BE2C (cell line): ENCODE results near the gene GADD45B.

Source experiments
- DNase-seq: peaks from one replicate; pipeline ENCODE4 v3.0.0-alpha.2; 2020
- H3K27me3 ChIP-seq: fragments of 250-450 bp; sonication (Bioruptor Pico); 2 replicates; pipeline ENCODE4 v1.5.1; 2020; ENCODE audit warnings: mild to moderate bottlenecking
- H3K36me3 ChIP-seq: fragments of 250-450 bp; sonication (Bioruptor Pico); 2 replicates; pipeline ENCODE4 v1.5.1; 2020; ENCODE audit warnings: mild to moderate bottlenecking
- H3K4me1 ChIP-seq: fragments of 250-450 bp; sonication (Bioruptor Pico); 2 replicates; pipeline ENCODE4 v1.5.1; 2020
- H3K4me3 ChIP-seq: 2 replicates; pipeline ENCODE4 v1.5.1; 2011; ENCODE audit warnings: low read depth, low read length
- H3K9me3 ChIP-seq: fragments of 250-450 bp; sonication (Bioruptor Pico); 2 replicates; pipeline ENCODE4 v1.5.1; 2020
- TF ChIP-seq, protein P1 (sequence below): IDR thresholded peaks from 2 replicates; pipeline ENCODE4 v1.5.1; 2012; ENCODE audit warnings: mild to moderate bottlenecking, low read depth, low read length

The GADD45B gene

DNA sequence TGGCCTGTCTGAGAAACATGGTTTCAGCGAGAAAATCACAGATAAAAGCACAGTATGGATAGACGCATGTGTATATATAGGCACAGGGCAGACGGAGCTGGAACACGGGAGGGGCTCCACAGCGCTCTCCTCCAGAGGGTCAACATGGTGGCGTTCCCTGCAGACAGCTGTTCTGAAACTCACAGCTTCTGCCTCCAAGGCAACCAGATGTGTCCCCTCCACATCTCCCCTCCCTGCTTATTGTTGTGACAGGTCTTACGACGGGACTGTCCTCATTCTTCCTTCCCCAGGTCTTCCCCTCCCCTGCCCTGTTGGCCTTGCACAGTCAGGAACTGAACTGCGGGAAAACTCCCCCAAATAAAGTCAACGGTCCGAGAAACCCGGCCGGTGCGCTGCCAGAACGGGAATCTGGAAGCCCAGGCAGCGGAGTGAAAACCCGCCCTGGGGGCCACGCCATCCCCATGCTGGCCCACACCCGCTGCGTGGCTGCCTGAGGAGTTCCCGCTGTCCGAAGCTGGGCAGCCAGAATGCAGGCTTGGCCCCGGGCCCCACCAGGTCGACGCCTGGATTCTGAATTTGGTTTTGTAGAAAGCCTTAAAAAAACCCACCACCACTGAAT is 45.9 kb upstream of the GADD45B start:
- Histone ChIP-seq H3K4me1 (peaks cover 6% of the 10 kb centered on the region), H3K36me3 (peaks cover 50% of the 10 kb centered on the region), H3K27me3 (no peaks in the 10 kb centered on the region), H3K4me3 (peak overlapping the region; percentile 88; the same call in 1 of the 2 replicates), H3K9me3 (no peaks in the 10 kb centered on the region)
- TF ChIP-seq, protein P1, sequence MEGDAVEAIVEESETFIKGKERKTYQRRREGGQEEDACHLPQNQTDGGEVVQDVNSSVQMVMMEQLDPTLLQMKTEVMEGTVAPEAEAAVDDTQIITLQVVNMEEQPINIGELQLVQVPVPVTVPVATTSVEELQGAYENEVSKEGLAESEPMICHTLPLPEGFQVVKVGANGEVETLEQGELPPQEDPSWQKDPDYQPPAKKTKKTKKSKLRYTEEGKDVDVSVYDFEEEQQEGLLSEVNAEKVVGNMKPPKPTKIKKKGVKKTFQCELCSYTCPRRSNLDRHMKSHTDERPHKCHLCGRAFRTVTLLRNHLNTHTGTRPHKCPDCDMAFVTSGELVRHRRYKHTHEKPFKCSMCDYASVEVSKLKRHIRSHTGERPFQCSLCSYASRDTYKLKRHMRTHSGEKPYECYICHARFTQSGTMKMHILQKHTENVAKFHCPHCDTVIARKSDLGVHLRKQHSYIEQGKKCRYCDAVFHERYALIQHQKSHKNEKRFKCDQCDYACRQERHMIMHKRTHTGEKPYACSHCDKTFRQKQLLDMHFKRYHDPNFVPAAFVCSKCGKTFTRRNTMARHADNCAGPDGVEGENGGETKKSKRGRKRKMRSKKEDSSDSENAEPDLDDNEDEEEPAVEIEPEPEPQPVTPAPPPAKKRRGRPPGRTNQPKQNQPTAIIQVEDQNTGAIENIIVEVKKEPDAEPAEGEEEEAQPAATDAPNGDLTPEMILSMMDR: no peak
- DNase-seq: peak; percentile 33

DNA sequence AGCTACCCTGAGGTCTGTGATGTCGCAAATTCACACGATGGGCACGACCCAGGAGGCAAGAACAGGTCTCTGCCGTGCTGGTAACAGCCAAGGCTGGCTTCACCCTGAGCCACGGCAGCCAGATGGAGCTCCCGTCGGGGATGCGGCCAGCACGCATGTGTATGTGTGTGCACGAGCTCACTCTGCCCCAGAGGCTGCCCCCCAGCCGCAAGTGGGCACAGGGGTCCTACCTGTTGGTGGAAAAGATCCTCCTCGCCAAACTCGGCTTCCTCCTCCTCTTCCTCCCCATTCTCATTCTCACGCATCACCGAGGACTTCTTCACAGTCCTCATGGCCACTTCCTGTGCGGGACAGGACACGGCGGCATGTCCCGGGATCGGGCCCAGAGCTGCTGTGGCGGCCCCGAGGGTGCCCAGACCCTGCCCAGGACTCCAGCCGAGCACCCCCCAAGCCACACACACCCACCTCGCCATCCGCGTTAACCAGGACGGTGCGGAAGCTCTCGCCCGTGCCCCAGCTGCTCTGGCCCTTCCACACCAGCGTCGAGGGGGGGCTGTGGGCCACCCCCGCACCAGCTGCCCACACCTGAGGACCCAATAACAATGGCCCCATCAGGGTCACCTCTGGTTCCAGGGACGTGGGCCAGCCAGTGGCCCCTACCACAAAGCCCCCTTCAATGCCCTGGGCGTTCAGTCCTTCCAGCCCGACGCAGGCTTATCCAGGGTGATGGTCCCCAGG is 44.4 kb upstream of the GADD45B start:
- DNase-seq: no peak
- Histone ChIP-seq H3K4me1 (peaks cover 6% of the 10 kb centered on the region), H3K27me3 (no peaks in the 10 kb centered on the region), H3K9me3 (no peaks in the 10 kb centered on the region), H3K36me3 (peaks cover 49% of the 10 kb centered on the region), H3K4me3 (no peak overlapping the region)
- TF ChIP-seq, protein P1: no peak

DNA sequence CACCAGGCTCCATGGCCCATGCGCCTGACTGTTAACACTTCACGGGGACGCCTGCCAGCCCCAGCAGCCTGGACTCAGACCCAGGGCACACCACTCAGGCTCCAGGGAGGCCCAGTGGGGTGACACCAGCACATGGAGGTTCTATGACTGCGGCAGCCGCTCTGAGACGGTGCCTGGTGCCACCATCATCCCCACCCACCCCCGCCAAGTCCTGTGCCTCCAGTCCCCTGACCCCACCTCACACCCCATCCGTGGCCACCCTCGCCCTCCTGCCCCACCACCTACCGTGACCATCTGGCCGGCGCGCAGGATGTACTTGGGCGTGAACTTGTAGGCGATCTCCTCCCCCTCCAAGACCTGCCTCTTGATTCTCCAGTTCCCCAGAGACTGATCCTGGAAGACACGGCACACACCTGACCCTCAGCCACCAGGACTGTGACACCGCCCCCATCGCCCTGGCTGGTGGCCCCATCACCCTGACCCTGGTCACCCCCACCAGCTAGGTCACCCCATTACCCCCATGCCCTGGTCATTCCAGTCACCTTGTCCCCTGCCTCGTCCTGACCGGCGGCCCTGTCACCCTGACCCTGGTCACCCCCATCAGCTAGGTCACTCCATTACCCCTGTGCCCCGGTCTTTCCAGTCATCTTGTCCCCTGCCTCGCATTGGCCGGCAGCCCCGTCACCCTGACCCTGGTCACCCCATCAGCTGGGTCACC is 43.6 kb upstream of the GADD45B start:
- Histone ChIP-seq H3K36me3 (peaks cover 50% of the 10 kb centered on the region), H3K9me3 (no peaks in the 10 kb centered on the region), H3K27me3 (no peaks in the 10 kb centered on the region), H3K4me1 (peaks cover 6% of the 10 kb centered on the region), H3K4me3 (no peak overlapping the region)
- no peak for DNase-seq
- TF ChIP-seq, protein P1: no peak

DNA sequence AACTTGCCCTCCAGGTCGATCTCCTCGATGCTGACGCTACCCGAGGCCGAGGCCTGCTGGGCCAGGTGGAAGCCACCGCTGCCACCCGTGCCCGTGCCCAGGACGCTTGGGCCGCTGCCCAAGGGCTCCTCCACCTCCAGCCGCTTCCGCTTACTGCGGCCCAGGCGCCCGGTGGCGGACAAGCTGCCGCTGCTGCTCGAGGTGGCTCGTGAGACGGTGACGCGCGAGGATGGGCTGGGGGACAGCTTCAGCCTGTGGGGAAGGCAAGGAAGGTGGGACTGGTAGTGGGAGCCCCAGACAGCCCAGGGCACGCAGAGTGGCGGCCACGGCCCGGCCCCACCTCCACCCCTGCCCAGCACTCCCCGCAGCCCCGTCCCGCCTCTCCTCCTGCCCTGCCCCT is 42.1 kb upstream of the GADD45B start:
- TF ChIP-seq, protein P1: no peak
- Histone ChIP-seq H3K4me3 (no peak overlapping the region), H3K27me3 (no peaks in the 10 kb centered on the region), H3K9me3 (no peaks in the 10 kb centered on the region), H3K4me1 (no peaks in the 10 kb centered on the region; the same call in 1 of the 2 replicates), H3K36me3 (peaks cover 65% of the 10 kb centered on the region)
- no peak for DNase-seq

DNA sequence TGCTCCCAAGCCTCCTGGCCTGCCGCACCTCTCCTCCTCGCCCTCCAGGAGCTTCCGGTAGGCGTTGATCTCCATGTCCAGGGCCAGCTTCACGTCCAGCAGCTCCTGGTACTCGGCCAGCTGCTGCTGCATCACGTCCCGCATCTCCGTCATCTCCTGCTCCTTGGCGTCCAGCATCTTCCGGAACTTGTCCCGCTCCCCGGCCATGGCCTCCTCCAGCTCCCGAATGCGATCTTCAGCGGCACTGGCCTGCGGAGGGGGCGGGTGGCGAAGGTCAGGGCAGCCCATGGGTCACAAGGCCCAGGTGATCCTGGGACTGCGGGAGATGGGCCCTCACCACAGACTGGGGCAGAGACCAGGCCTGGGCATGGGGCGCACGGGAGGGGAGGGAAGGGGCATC is 41.7 kb upstream of the GADD45B start:
- DNase-seq: no peak
- TF ChIP-seq, protein P1: no peak
- Histone ChIP-seq H3K36me3 (peaks cover 67% of the 10 kb centered on the region), H3K9me3 (no peaks in the 10 kb centered on the region), H3K27me3 (no peaks in the 10 kb centered on the region), H3K4me1 (no peaks in the 10 kb centered on the region; the same call in 1 of the 2 replicates), H3K4me3 (no peak overlapping the region)
